Measurements from ENCODE around the gene TRAPPC3L.

GRCh38 chr6:116547358-116547757 lies 1.9 kb upstream of the TRAPPC3L start:
- TF ChIP-seq CTCF (conservative IDR thresholded peaks at IDR 0.05), result no peak
- no peak for TF ChIP-seq ZFX (IDR thresholded peaks at IDR 0.05)
